Right atrium auricular region (tissue), 2 donors: ENCODE results near the gene C12orf54. TPM values are rescaled to one million over a fixed set of nuclear protein-coding genes. Genes with fewer than 3 reads are reported as not detected.
"Not testable (repeated sequence)": the region's sequence is repeated elsewhere in the genome, so short reads cannot be mapped to it uniquely, and the experiment has no call there.

ENCODE experiments used
- DNase-seq: peaks from one replicate; pipeline ENCODE4 v3.0.0-alpha.2; 2019; ENCODE audit warnings: low spot score
- H3K27ac ChIP-seq, 2 donors: fragments of 200-600 bp; sonication (generic); 1 replicate in 1 of 2; 2 replicates in 1 of 2; pipeline ENCODE4 v1.5.1; 2016 to 2019
- H3K27me3 ChIP-seq, 2 donors: fragments of 200-600 bp; sonication (generic); one replicate each; pipeline versions ENCODE4 v1.5.1 to v1.6.0; 2017 to 2019
- H3K36me3 ChIP-seq: fragments of 200-600 bp; sonication (generic); one replicate; pipeline ENCODE4 v1.5.1; 2016
- H3K4me1 ChIP-seq, 2 donors: fragments of 200-600 bp; sonication (generic); one replicate each; pipeline versions ENCODE4 v1.5.1 to v1.6.0; 2017 to 2019
- H3K4me3 ChIP-seq, 2 donors: fragments of 200-600 bp; sonication (generic); 1 replicate in 1 of 2; 2 replicates in 1 of 2; pipeline ENCODE4 v1.5.1; 2017 to 2019; ENCODE audit warnings: mild to moderate bottlenecking in 1 of 2, moderate library complexity in 1 of 2
- H3K9me3 ChIP-seq, 2 donors: fragments of 200-600 bp; sonication (generic); one replicate each; pipeline ENCODE4 v1.5.1; 2019
- total RNA-seq, 2 donors: library from RNA; depleted of rRNA; stranded (reverse); fragments of >200 nt; gene quantifications; one replicate each; pipeline ENCODE4 v1.1.0, GENCODE V29; 2016
- TF ChIP-seq, protein P1 (sequence below), 2 donors: fragments of 200-600 bp; sonication (generic); IDR thresholded peaks; one replicate each; pipeline ENCODE4 v1.5.1; 2019; ENCODE audit warnings: antibody characterized with exemption in 2 of 2

C12orf54 gene
- total RNA-seq, 2 donors from 2014 or later: not detected

DNA sequence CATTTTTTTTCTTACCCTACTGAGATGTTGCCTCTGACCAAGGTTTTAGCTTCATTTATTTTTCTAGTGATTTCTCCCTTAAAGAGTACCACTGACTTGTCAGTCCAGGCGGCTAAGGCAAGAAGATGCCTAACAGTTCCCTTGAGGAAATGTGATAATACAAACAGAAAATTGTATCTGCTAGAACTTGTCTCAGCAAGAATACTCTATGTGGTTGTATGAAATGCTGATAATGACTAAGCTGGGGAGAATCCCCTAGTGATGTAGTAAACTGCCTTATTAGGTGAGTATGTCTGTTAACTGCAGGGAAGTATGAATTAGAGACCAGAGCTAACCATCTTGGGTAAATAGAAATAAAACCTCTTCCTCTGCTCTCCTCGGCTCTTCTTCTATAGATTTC is 6.7 kb downstream of the C12orf54 start:
- Histone ChIP-seq H3K27ac (no peak overlapping the region), H3K4me3 (no peak overlapping the region), H3K9me3 (no peaks in the 10 kb centered on the region), H3K36me3 (no peaks in the 10 kb centered on the region), H3K27me3 (no peaks in the 10 kb centered on the region), H3K4me1 (no peaks in the 10 kb centered on the region)
- TF ChIP-seq, protein P1, sequence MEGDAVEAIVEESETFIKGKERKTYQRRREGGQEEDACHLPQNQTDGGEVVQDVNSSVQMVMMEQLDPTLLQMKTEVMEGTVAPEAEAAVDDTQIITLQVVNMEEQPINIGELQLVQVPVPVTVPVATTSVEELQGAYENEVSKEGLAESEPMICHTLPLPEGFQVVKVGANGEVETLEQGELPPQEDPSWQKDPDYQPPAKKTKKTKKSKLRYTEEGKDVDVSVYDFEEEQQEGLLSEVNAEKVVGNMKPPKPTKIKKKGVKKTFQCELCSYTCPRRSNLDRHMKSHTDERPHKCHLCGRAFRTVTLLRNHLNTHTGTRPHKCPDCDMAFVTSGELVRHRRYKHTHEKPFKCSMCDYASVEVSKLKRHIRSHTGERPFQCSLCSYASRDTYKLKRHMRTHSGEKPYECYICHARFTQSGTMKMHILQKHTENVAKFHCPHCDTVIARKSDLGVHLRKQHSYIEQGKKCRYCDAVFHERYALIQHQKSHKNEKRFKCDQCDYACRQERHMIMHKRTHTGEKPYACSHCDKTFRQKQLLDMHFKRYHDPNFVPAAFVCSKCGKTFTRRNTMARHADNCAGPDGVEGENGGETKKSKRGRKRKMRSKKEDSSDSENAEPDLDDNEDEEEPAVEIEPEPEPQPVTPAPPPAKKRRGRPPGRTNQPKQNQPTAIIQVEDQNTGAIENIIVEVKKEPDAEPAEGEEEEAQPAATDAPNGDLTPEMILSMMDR (IDR thresholded peaks at IDR 0.05): no peak
- no peak for DNase-seq

DNA sequence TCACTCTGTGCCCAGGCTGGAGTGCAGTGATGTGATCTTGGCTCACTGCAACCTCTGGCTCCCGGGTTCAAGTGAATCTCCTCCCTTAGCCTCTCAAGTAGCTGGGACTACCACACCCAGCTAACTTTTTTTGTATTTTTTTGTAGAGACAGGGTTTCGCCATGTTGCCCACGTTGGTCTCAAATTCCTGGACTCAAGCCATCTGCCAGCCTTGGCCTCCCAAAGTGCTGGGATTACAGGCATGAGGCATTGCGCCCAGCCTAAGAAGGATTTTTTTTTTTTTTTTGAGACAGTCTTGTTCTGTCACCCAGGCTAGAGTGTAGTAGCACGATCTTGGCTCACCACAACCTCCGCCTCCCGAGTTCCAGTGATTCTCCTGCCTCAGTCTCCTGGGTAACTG is 7.2 kb downstream of the C12orf54 start:
- not testable (repeated sequence) for H3K9me3 ChIP-seq, DNase-seq, H3K36me3 ChIP-seq, H3K4me3 ChIP-seq, H3K27me3 ChIP-seq, H3K4me1 ChIP-seq, H3K27ac ChIP-seq

DNA sequence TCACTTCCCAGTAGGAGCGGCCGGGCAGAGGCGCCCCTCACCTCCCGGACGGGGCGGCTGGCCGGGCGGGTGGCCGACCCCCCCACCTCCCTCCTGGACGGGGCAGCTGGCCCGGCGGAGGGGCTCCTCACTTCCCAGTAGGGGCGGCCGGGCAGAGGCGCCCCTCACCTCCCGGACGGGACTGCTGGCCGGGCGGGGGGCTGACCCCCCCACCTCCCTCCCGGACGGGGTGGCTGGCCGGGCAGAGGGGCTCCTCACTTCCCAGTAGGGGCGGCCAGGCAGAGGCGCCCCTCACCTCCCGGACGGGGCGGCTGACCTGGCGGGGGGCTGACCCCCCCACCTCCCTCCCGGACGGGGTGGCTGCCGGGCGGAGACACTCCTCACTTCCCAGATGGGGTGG is 18.0 kb downstream of the C12orf54 start:
- not testable (repeated sequence) for H3K27ac ChIP-seq, H3K9me3 ChIP-seq, H3K4me1 ChIP-seq, H3K4me3 ChIP-seq, DNase-seq, H3K36me3 ChIP-seq, H3K27me3 ChIP-seq

DNA sequence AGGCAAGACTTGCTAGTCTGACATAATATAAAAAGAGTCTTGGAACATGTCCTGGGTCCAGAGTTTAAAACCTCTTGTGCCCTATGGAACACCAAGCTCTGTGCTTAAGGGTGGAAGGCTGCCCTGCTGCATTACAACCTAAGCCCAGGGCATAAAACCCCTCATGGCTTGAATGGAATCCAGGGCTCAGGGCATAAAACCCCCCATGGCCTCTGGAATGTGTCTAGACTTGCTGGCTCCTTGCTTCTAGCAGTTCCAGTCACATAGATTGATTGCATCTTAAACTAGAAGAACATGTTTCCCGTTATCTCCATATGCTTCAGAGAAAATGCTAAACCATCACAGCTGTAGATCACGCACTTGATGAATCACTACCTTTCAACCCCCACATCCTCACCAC is 24.5 kb downstream of the C12orf54 start:
- DNase-seq, H3K27me3 ChIP-seq, H3K36me3 ChIP-seq, H3K9me3 ChIP-seq, H3K4me3 ChIP-seq, H3K27ac ChIP-seq, H3K4me1 ChIP-seq: not testable (repeated sequence)

DNA sequence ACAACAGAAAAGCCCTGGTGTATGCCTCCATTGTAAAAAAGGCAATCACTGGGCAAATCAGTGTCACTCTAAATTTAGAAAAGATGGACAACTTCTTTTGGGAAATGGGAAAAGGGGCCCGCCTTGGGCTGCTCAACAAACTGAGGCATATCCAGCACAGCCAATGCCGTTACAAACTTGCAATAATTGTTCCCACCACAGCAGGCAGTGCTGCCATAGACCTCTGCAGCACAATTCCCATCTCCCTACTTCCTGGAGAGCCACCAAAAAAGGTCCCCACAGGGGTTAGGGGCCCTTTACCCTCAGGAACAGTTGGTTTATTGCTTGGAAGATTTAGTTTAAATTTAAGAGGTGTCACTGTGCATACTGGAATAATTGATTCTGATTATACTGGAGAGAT is 26.7 kb downstream of the C12orf54 start:
- peaks cover 0 to 7% of the 10 kb centered on the region in 2 donors for H3K9me3 ChIP-seq
- no peaks in the 10 kb centered on the region for H3K36me3 ChIP-seq
- H3K4me3 ChIP-seq: no peak overlapping the region
- H3K27ac ChIP-seq: no peak overlapping the region
- H3K27me3 ChIP-seq: no peaks in the 10 kb centered on the region
- H3K4me1 ChIP-seq: no peaks in the 10 kb centered on the region
- DNase-seq: no peak
- TF ChIP-seq, protein P1 (IDR thresholded peaks at IDR 0.05): no peak

DNA sequence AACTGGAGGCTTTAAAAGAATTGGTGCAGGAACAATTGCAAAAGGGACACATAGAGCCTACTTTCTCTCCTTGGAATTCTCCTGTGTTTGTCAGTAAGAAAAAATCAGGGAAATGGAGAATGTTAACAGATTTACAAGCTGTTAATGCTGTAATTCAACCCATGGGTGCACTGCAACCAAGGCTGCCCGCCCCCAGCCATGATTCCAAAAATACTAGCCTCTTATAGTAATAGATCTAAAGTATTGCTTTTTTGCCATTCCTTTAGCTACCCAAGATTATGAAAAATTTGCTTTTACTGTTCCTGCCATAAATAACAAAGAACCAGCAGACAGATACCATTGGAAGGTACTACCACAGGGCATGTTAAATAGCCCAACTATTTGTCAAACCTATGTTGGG is 27.8 kb downstream of the C12orf54 start:
- TF ChIP-seq, protein P1 (IDR thresholded peaks at IDR 0.05): no peak
- Histone ChIP-seq H3K4me3 (no peak overlapping the region), H3K4me1 (no peaks in the 10 kb centered on the region)

DNA sequence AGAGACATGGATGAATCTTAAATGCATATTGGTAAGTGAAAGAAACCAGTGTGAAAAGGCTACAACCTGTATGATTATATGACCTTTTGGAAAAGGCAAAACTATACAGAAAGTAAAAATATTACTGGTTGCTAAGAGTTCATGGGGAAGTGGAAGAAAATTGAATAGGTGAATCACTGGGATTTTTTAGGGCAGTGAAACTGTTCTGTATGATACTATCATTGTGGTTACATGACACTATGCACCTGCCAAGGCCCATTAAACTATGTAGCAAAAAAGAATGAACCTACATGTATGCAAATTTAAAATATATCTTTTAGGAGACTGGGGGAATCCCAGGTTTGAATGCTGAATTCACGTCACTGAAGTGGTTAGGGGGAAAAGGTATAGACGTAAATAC is 30.6 kb downstream of the C12orf54 start:
- DNase-seq: no peak
- H3K4me3 ChIP-seq: no peak overlapping the region
- H3K9me3 ChIP-seq: peaks cover 0 to 7% of the 10 kb centered on the region in 2 donors
- no peaks in the 10 kb centered on the region for H3K27me3 ChIP-seq
- TF ChIP-seq, protein P1 (IDR thresholded peaks at IDR 0.05): no peak
- no peaks in the 10 kb centered on the region for H3K36me3 ChIP-seq
- no peak overlapping the region for H3K27ac ChIP-seq
- no peaks in the 10 kb centered on the region for H3K4me1 ChIP-seq

More for the DNA sequence above, 27.8 kb downstream of the C12orf54 start:
- Histone ChIP-seq H3K9me3 (peaks cover 0 to 7% of the 10 kb centered on the region in 2 donors), H3K27ac (no peak overlapping the region), H3K36me3 (no peaks in the 10 kb centered on the region), H3K27me3 (no peaks in the 10 kb centered on the region)
- no peak for DNase-seq
